ENCODE data around the gene MSI2. TPM values are rescaled to one million over a fixed set of nuclear protein-coding genes. Genes with fewer than 3 reads are reported as not detected.
A peak's percentile ranks its signal among the peaks of the same experiment; 100 is the strongest.

MSI2 gene
- total RNA-seq, 2 donors from 2014 or later: 88.3 to 114 TPM

DNA sequence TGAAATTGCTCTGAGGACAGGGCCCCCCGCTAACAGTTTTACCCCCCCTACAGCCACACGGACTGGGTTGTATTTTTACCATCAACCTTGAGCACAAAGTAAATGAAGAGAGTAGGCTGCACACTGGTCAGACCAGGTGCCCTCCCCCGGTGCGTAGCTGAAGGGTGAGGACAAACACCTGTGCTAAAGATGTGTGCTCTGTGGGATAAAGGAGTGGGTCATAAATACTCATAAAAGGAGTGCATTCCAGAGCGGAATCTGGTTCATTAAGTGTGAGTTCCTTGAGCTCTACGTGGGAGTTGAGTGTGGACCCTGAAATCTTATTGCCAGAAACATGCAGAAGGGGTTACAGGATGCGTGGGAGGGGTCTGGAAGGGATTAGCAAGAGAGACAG, 271.7 kb downstream of the MSI2 start:
- peaks cover 12% of the 10 kb centered on the region for H3K36me3 Mint-ChIP-seq (ENCODE audit: low read depth)
- no peaks in the 10 kb centered on the region for H3K27me3 ChIP-seq (ENCODE audit: control insufficient read depth, insufficient read depth, low read length, poor library complexity, severe bottlenecking)
- no peaks in the 10 kb centered on the region for H3K9me3 Mint-ChIP-seq
- TF ChIP-seq CTCF (conservative IDR thresholded peaks at IDR 0.05): no peak
- no peak overlapping the region for H3K4me3 Mint-ChIP-seq
- no peaks in the 10 kb centered on the region for H3K36me3 ChIP-seq (ENCODE audit: control insufficient read depth, insufficient read depth, low read length)
- H3K27ac ChIP-seq (ENCODE audit: low read depth, low read length): peak overlapping the region; percentile 95
- H3K4me1 Mint-ChIP-seq: peaks cover 38% of the 10 kb centered on the region
- DNase-seq: no peak
- peaks cover 4% of the 10 kb centered on the region for H3K27me3 Mint-ChIP-seq (ENCODE audit: insufficient read depth)
- H3K9ac ChIP-seq (ENCODE audit: extremely low read depth, low read length, poor library complexity, severe bottlenecking): no peak overlapping the region
- H3K4me1 ChIP-seq (ENCODE audit: control insufficient read depth, insufficient read depth, low read length): peaks cover 18% of the 10 kb centered on the region
- no peaks in the 10 kb centered on the region for H3K9me3 ChIP-seq (ENCODE audit: control insufficient read depth, low read length)
- H3K4me3 ChIP-seq (ENCODE audit: low read length): no peak overlapping the region
- H3K27ac Mint-ChIP-seq: no peak overlapping the region
- 82 to 94% methylated on average over 5 to 7 of the region's 7 CpGs for WGBS, 2 experiments (ENCODE audit: insufficient coverage in 1 of 2, insufficient read length in 1 of 2)

DNA sequence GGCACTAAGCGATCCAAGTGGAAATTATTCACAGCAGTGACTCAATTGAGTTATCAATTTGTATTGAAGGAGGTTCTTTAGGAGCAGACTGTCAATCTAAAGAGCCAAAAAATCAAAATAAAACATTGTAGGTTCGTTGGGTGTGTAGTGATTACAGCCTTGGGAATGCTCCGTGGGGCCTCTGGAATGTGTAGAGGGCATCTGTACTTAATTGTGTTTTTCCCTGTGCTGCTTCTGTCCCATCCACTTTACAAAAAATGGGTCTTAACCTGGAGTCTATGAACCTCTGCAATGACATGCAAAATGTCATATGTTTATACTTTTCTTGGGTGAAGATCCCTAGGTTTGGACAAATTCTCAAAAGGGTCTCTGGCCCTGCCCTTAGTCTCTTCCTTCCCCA, 273.7 kb downstream of the MSI2 start:
- H3K4me3 Mint-ChIP-seq: no peak overlapping the region
- TF ChIP-seq CTCF (conservative IDR thresholded peaks at IDR 0.05): no peak
- DNase-seq: no peak

DNA sequence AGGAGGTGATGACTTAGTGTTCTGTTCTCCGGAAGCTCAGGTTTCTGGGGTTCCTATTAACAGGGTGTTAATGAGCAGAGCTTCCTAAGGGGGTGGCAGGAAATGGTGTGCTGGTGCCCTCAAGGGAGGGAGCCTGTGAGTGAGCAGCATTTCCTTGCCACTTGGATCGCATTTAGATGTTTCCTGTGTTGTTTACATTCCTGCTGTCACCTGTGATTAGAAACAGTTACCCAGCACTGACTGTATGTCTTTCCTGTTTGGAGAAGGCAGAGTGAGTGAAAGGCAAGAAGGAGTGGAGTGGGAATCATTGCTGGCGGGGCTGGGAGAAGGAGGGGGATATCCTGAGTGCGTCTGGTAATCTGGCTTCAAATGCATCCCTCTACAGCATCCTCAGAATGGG, 274.2 kb downstream of the MSI2 start:
- Mint-ChIP-seq H3K27me3 (ENCODE audit: insufficient read depth) (peaks cover 9% of the 10 kb centered on the region), H3K27ac (no peak overlapping the region)
- WGBS, 2 experiments (ENCODE audit: insufficient coverage in 1 of 2, insufficient read length in 1 of 2): 73 to 77% methylated on average over 2 to 4 of the region's 4 CpGs

More for the DNA sequence above, 273.7 kb downstream of the MSI2 start:
- Histone ChIP-seq H3K4me1 (ENCODE audit: control insufficient read depth, insufficient read depth, low read length) (peaks cover 19% of the 10 kb centered on the region), H3K27ac (ENCODE audit: low read depth, low read length) (peak overlapping the region; percentile 8), H3K9me3 (ENCODE audit: control insufficient read depth, low read length) (no peaks in the 10 kb centered on the region), H3K27me3 (ENCODE audit: control insufficient read depth, insufficient read depth, low read length, poor library complexity, severe bottlenecking) (no peaks in the 10 kb centered on the region), H3K36me3 (ENCODE audit: control insufficient read depth, insufficient read depth, low read length) (no peaks in the 10 kb centered on the region), H3K4me3 (ENCODE audit: low read length) (no peak overlapping the region), H3K9ac (ENCODE audit: extremely low read depth, low read length, poor library complexity, severe bottlenecking) (no peak overlapping the region)
- peaks cover 16% of the 10 kb centered on the region for H3K36me3 Mint-ChIP-seq (ENCODE audit: low read depth)
- no peaks in the 10 kb centered on the region for H3K9me3 Mint-ChIP-seq
- H3K4me1 Mint-ChIP-seq: peaks cover 33% of the 10 kb centered on the region
- H3K27me3 Mint-ChIP-seq (ENCODE audit: insufficient read depth): peaks cover 9% of the 10 kb centered on the region
- no peak overlapping the region for H3K27ac Mint-ChIP-seq
- WGBS, 2 experiments (ENCODE audit: insufficient coverage in 1 of 2, insufficient read length in 1 of 2): 57 to 77% methylated on average over 1 to 3 of the region's 3 CpGs

More for the DNA sequence above, 274.2 kb downstream of the MSI2 start:
- Histone ChIP-seq H3K27ac (ENCODE audit: low read depth, low read length) (peak overlapping the region; percentile 25), H3K4me1 (ENCODE audit: control insufficient read depth, insufficient read depth, low read length) (peaks cover 24% of the 10 kb centered on the region), H3K9me3 (ENCODE audit: control insufficient read depth, low read length) (no peaks in the 10 kb centered on the region), H3K36me3 (ENCODE audit: control insufficient read depth, insufficient read depth, low read length) (no peaks in the 10 kb centered on the region), H3K27me3 (ENCODE audit: control insufficient read depth, insufficient read depth, low read length, poor library complexity, severe bottlenecking) (no peaks in the 10 kb centered on the region), H3K4me3 (ENCODE audit: low read length) (no peak overlapping the region), H3K9ac (ENCODE audit: extremely low read depth, low read length, poor library complexity, severe bottlenecking) (no peak overlapping the region)
- H3K4me3 Mint-ChIP-seq: no peak overlapping the region
- no peak for DNase-seq
- no peak for TF ChIP-seq CTCF (conservative IDR thresholded peaks at IDR 0.05)
- H3K4me1 Mint-ChIP-seq: peaks cover 38% of the 10 kb centered on the region
- peaks cover 16% of the 10 kb centered on the region for H3K36me3 Mint-ChIP-seq (ENCODE audit: low read depth)
- H3K9me3 Mint-ChIP-seq: no peaks in the 10 kb centered on the region

Data from endodermal cell (in vitro differentiated cells).